ENCODE results near the gene CYP11A1. TPM values are rescaled to one million over a fixed set of nuclear protein-coding genes. Genes with fewer than 3 reads are reported as not detected.

The CYP11A1 gene
- total RNA-seq, 1 donor from 2014 or later = not detected

DNA sequence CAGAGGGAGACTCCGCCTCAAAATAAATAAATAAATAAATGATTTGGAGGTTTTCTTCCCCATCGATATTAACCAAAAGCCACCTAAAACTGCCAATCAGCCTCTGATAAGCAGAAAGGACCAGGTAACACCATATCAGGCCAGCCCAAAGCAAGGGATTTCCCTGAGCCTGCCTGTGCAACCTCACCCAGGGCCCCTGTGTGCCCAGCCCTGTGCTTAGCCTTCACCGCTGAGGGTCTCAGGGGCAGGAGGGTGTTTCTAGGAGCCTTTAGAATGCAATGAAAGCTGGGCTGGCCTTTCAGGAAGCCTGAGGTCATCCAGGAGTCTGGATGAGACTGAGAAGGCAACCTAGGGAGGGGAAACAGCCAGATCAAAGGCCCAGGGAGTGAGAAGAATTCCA, 35.4 kb downstream of the CYP11A1 start:
- Mint-ChIP-seq H3K27me3 (ENCODE audit: unreplicated experiment) (peaks cover 11% of the 10 kb centered on the region), H3K36me3 (ENCODE audit: unreplicated experiment) (peaks cover 8% of the 10 kb centered on the region)

DNA sequence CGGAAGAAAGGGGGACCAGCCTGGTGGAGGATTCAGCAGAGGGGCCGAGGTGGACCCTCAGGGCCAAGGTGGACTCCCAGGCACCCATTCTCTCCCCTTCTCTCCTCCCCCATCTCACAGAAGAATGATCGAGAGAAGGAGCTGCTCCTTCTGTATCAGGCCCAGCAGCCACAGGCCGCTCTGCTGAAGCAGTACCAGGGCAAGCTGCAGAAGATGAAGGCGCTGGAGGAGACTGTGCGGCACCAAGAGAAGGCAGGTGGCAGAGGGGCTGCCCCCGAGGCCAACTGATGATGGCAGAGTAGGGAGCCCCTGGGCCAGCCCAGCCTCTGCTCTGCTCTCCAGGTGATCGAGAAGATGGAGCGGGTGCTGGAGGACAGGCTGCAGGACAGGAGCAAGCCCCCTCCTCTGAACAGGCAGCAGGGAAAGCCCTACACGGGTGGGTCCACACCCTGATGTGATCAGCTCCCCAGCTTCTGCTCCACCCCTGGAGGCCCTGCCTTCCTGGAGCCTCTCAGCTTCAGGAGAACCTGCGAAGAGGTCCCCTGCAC, 36.5 kb downstream of the CYP11A1 start:
- H3K9me3 Mint-ChIP-seq (ENCODE audit: unreplicated experiment) = peaks cover 5% of the 10 kb centered on the region
- H3K27me3 Mint-ChIP-seq (ENCODE audit: unreplicated experiment) = peaks cover 11% of the 10 kb centered on the region
- H3K27ac Mint-ChIP-seq (ENCODE audit: unreplicated experiment) = no peak overlapping the region
- peaks cover 5% of the 10 kb centered on the region for H3K4me1 Mint-ChIP-seq (ENCODE audit: low read depth, unreplicated experiment)
- H3K36me3 Mint-ChIP-seq (ENCODE audit: unreplicated experiment) = peaks cover 8% of the 10 kb centered on the region
- H3K4me3 Mint-ChIP-seq (ENCODE audit: unreplicated experiment) = no peak overlapping the region
- no peak for DNase-seq
- TF ChIP-seq, protein P1, sequence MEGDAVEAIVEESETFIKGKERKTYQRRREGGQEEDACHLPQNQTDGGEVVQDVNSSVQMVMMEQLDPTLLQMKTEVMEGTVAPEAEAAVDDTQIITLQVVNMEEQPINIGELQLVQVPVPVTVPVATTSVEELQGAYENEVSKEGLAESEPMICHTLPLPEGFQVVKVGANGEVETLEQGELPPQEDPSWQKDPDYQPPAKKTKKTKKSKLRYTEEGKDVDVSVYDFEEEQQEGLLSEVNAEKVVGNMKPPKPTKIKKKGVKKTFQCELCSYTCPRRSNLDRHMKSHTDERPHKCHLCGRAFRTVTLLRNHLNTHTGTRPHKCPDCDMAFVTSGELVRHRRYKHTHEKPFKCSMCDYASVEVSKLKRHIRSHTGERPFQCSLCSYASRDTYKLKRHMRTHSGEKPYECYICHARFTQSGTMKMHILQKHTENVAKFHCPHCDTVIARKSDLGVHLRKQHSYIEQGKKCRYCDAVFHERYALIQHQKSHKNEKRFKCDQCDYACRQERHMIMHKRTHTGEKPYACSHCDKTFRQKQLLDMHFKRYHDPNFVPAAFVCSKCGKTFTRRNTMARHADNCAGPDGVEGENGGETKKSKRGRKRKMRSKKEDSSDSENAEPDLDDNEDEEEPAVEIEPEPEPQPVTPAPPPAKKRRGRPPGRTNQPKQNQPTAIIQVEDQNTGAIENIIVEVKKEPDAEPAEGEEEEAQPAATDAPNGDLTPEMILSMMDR (IDR thresholded peaks at IDR 0.05; ENCODE audit: partially characterized antibody, unreplicated experiment) = no peak

More for the DNA sequence above, 35.4 kb downstream of the CYP11A1 start:
- H3K27ac Mint-ChIP-seq (ENCODE audit: unreplicated experiment) = no peak overlapping the region
- peaks cover 5% of the 10 kb centered on the region for H3K9me3 Mint-ChIP-seq (ENCODE audit: unreplicated experiment)
- TF ChIP-seq, protein P1 (IDR thresholded peaks at IDR 0.05; ENCODE audit: partially characterized antibody, unreplicated experiment) = no peak
- no peak overlapping the region for H3K4me3 Mint-ChIP-seq (ENCODE audit: unreplicated experiment)
- no peak for DNase-seq
- H3K4me1 Mint-ChIP-seq (ENCODE audit: low read depth, unreplicated experiment) = peaks cover 5% of the 10 kb centered on the region

DNA sequence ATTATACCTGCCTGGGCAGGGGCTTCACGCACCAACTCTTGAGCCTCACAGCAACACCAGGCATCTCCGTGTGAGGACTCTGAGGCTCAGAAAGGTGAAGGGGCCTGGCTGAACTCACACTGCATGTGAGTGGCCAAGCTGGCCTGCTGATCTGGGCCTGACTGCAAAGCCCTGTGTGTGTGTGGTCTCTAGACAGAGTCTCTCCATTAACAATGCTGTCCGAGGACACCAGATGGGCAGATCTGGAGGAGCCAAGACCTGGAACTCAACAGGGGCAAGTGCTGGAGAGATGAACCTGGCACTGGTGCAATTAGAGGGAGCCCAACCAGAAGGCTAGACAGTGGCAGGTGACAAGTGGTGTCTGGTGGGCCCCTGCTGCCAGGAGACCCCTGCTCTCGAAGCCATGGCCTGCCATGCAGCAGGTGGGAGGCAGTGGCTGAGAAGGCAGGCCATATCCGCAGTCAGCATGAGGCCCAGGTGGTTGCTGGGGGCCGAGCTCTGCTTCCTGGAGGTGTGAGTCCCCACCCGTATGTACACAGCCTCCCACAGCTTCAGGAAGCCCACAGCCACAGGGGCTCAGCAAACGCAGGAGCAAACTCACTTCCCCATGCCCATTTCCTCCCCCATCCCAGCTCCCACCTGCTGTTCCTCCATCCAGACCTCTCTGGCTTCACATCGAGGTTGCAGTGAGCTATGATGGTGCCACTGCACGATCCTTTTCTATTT, 39.0 kb downstream of the CYP11A1 start:
- Mint-ChIP-seq H3K27ac (ENCODE audit: unreplicated experiment) (no peak overlapping the region), H3K27me3 (ENCODE audit: unreplicated experiment) (peaks cover 6% of the 10 kb centered on the region), H3K4me3 (ENCODE audit: unreplicated experiment) (no peak overlapping the region), H3K4me1 (ENCODE audit: low read depth, unreplicated experiment) (peaks cover 5% of the 10 kb centered on the region), H3K36me3 (ENCODE audit: unreplicated experiment) (no peaks in the 10 kb centered on the region), H3K9me3 (ENCODE audit: unreplicated experiment) (no peaks in the 10 kb centered on the region)
- TF ChIP-seq, protein P1 (IDR thresholded peaks at IDR 0.05; ENCODE audit: partially characterized antibody, unreplicated experiment) = no peak
- DNase-seq = peak; percentile 24

DNA sequence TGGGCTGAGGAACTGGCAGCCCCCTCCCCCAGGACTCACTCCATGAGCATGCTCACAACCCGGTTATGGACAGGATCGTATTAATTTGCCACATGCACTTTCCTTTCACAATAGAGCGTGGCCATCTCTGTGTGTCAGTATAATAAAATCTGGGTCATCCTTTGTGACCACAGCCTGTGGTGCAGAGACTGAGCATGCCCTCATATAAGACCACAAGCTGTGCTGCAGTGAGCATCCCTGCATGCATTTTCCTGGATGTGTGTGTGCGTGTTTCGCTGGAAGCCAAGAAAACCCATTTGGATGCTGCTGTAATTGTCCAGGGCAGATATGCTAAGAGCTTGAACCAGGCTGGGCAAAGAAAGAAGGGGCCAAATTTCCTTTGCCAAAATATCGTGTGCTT, 39.7 kb downstream of the CYP11A1 start:
- DNase-seq = no peak
- no peak overlapping the region for H3K27ac Mint-ChIP-seq (ENCODE audit: unreplicated experiment)

More for the DNA sequence above, 39.7 kb downstream of the CYP11A1 start:
- no peaks in the 10 kb centered on the region for H3K36me3 Mint-ChIP-seq (ENCODE audit: unreplicated experiment)
- H3K9me3 Mint-ChIP-seq (ENCODE audit: unreplicated experiment) = no peaks in the 10 kb centered on the region
- H3K4me1 Mint-ChIP-seq (ENCODE audit: low read depth, unreplicated experiment) = peaks cover 5% of the 10 kb centered on the region
- H3K27me3 Mint-ChIP-seq (ENCODE audit: unreplicated experiment) = peaks cover 6% of the 10 kb centered on the region
- TF ChIP-seq, protein P1 (IDR thresholded peaks at IDR 0.05; ENCODE audit: partially characterized antibody, unreplicated experiment) = no peak
- H3K4me3 Mint-ChIP-seq (ENCODE audit: unreplicated experiment) = no peak overlapping the region
